Measurements from ENCODE around the gene EFNA5. TPM values are rescaled to one million over a fixed set of nuclear protein-coding genes. Genes with fewer than 3 reads are reported as not detected.

The EFNA5 gene
- polyA plus RNA-seq, 3 donors, result 0.01 TPM; not detected in 2

- Histone ChIP-seq H3K4me3 (replicated peaks in 1 of 3; ENCODE audit: low read depth in 2 of 3, low read length in 3 of 3) (no peak overlapping the region), H3K9ac (ENCODE audit: insufficient read depth, low read length, poor library complexity, severe bottlenecking) (no peak overlapping the region), H3K4me2 (replicated peaks; ENCODE audit: extremely low read depth, low read length, poor library complexity, severe bottlenecking) (no peak overlapping the region), H3K79me2 (ENCODE audit: insufficient read depth, low read length) (no peaks in the 10 kb centered on the region), H3K4me1 (ENCODE audit: control insufficient read depth in 1 of 2, insufficient read depth in 2 of 2, low read length in 2 of 2) (no peaks in the 10 kb centered on the region), H3K27ac (ENCODE audit: low read depth in 1 of 2, low read length in 2 of 2) (no peak overlapping the region), H2AFZ (ENCODE audit: insufficient read depth, low read depth, low read length, poor library complexity, severe bottlenecking) (no peak overlapping the region), H3K36me3 (replicated peaks in 1 of 2; ENCODE audit: control insufficient read depth in 1 of 2, insufficient read depth in 2 of 2, low read length in 2 of 2) (no peaks in the 10 kb centered on the region), H3K27me3 (ENCODE audit: control insufficient read depth in 2 of 2, insufficient read depth in 2 of 2, low read length in 2 of 2) (no peaks in the 10 kb centered on the region), H4K20me1 (ENCODE audit: insufficient read depth, low read length) (no peaks in the 10 kb centered on the region), H3K9me3 (replicated peaks in 1 of 2; ENCODE audit: control insufficient read depth in 1 of 2, insufficient read depth in 1 of 2, low read length in 2 of 2) (no peaks in the 10 kb centered on the region)
- TF ChIP-seq CTCF (IDR thresholded peaks at IDR 0.05), result no peak
- H3K36me3 Mint-ChIP-seq, result no peaks in the 10 kb centered on the region
- DNase-seq, result no peak
- no peak overlapping the region for H3K4me3 Mint-ChIP-seq
- intact Hi-C loops (cut with micrococcal nuclease), result no loop called here
- WGBS (ENCODE audit: insufficient coverage), result no CpG with 5 or more reads among the region's 3 CpGs
- peaks cover 9% of the 10 kb centered on the region for H3K4me1 Mint-ChIP-seq
- no peaks in the 10 kb centered on the region for H3K9me3 Mint-ChIP-seq
- H3K27ac Mint-ChIP-seq, result no peak overlapping the region
- H3K27me3 Mint-ChIP-seq (ENCODE audit: low read depth in 3 of 3), result peaks cover 0 to 4% (median 0%) of the 10 kb centered on the region in 3 donors
Measured at GRCh38 chr5:107446972-107447371, 223.8 kb downstream of the EFNA5 start.

GRCh38 chr5:107444300-107444699 lies 226.4 kb downstream of the EFNA5 start:
- Histone ChIP-seq H2AFZ (ENCODE audit: insufficient read depth, low read depth, low read length, poor library complexity, severe bottlenecking) (no peak overlapping the region), H3K4me1 (ENCODE audit: control insufficient read depth in 1 of 2, insufficient read depth in 2 of 2, low read length in 2 of 2) (no peaks in the 10 kb centered on the region), H3K4me3 (replicated peaks in 1 of 3; ENCODE audit: low read depth in 2 of 3, low read length in 3 of 3) (no peak overlapping the region), H3K79me2 (ENCODE audit: insufficient read depth, low read length) (no peaks in the 10 kb centered on the region), H3K27me3 (ENCODE audit: control insufficient read depth in 2 of 2, insufficient read depth in 2 of 2, low read length in 2 of 2) (no peaks in the 10 kb centered on the region), H3K36me3 (replicated peaks in 1 of 2; ENCODE audit: control insufficient read depth in 1 of 2, insufficient read depth in 2 of 2, low read length in 2 of 2) (no peaks in the 10 kb centered on the region), H3K9me3 (replicated peaks in 1 of 2; ENCODE audit: control insufficient read depth in 1 of 2, insufficient read depth in 1 of 2, low read length in 2 of 2) (no peaks in the 10 kb centered on the region), H3K4me2 (replicated peaks; ENCODE audit: extremely low read depth, low read length, poor library complexity, severe bottlenecking) (no peak overlapping the region), H3K27ac (ENCODE audit: low read depth in 1 of 2, low read length in 2 of 2) (no peak overlapping the region), H3K9ac (ENCODE audit: insufficient read depth, low read length, poor library complexity, severe bottlenecking) (no peak overlapping the region), H4K20me1 (ENCODE audit: insufficient read depth, low read length) (no peaks in the 10 kb centered on the region)
- no peak for TF ChIP-seq CTCF (IDR thresholded peaks at IDR 0.05)
- Mint-ChIP-seq H3K36me3 (no peaks in the 10 kb centered on the region), H3K27ac (no peak overlapping the region), H3K27me3 (ENCODE audit: low read depth in 3 of 3) (peaks cover 0 to 4% (median 0%) of the 10 kb centered on the region in 3 donors), H3K9me3 (peaks cover 0 to 2% (median 0%) of the 10 kb centered on the region in 7 donors), H3K4me1 (no peaks in the 10 kb centered on the region), H3K4me3 (no peak overlapping the region)
- intact Hi-C loops (cut with micrococcal nuclease), result no loop called here
- 100% methylated on average over 2 of the region's 3 CpGs for WGBS (ENCODE audit: insufficient coverage)
- DNase-seq, result no peak

All from CD14-positive monocyte (primary cell).